Endothelial cell of umbilical vein (primary cell): Measurements from ENCODE around the gene CIB1. TPM values are rescaled to one million over a fixed set of nuclear protein-coding genes. Genes with fewer than 3 reads are reported as not detected.

Experiments
- BruUV-seq: library from RNA; stranded (reverse); fragments of 400-500 nt; replicated peaks from 2 replicates; lab custom pipeline; 2021; lab: Mats Ljungman, UMichigan
- CTCF ChIA-PET: fragments of 300-600, 350-600 bp; sonication (Branson Sonifier 250); formaldehyde crosslinking; loops from one replicate; lab custom pipeline; 2021; ENCODE audit warnings: antibody characterized with exemption, inconsistent platforms; lab: Charles Lee
- POLR2A ChIA-PET: fragments of 300-600, 350-600 bp; sonication (Branson Sonifier 250); formaldehyde crosslinking; loops from one replicate; lab custom pipeline; 2021; ENCODE audit warnings: antibody characterized with exemption, inconsistent platforms; lab: Charles Lee
- DNase-seq: peaks from one replicate; pipeline ENCODE4 v3.0.0-alpha.2; 2011; ENCODE audit warnings: low read depth, low spot score
- FAIRE-seq: peaks from 2 replicates; lab custom pipeline; 2011; peaks lifted over from hg19 to GRCh38; lab: Jason Lieb, UNC
- H2AFZ ChIP-seq: 2 replicates; pipeline ENCODE4 v1.6.0; 2012; ENCODE audit warnings: low read depth, low read length, control low read depth, inconsistent platforms
- H3K27ac ChIP-seq: 2 replicates; pipeline ENCODE4 v1.5.1; 2011; ENCODE audit warnings: low read depth, mild to moderate bottlenecking, control low read depth, low read length, moderate library complexity; ENCODE audit not compliant: insufficient read depth
- H3K27me3 ChIP-seq, 2 experiments: 2 replicates each; pipeline versions ENCODE4 v1.6.0 to v1.6.1; 2011; ENCODE audit warnings: low read length in 2 of 2, mixed read lengths in 1 of 2; ENCODE audit not compliant: control insufficient read depth in 2 of 2, insufficient read depth in 2 of 2
- H3K36me3 ChIP-seq, 2 experiments: 2 replicates in 1 of 2; 3 replicates in 1 of 2; pipeline ENCODE4 v1.5.1; 2011; ENCODE audit warnings: low read length in 2 of 2, mild to moderate bottlenecking in 1 of 2, moderate library complexity in 1 of 2; ENCODE audit not compliant: control insufficient read depth in 2 of 2, insufficient read depth in 2 of 2; ENCODE audit errors: extremely low read depth in 1 of 2
- H3K4me1 ChIP-seq: 3 replicates; pipeline ENCODE4 v1.5.1; 2011; ENCODE audit warnings: mild to moderate bottlenecking, low read length; ENCODE audit not compliant: control insufficient read depth, insufficient read depth; ENCODE audit errors: extremely low read depth
- H3K4me2 ChIP-seq: 2 replicates; pipeline ENCODE4 v1.6.1; 2011; ENCODE audit warnings: low read length, control low read depth, mixed read lengths; ENCODE audit not compliant: insufficient read depth
- H3K4me3 ChIP-seq, 3 experiments: fragments of 200-600 bp in 1 of 3; sonication (generic), shearing (Covaris generic) in 1 of 3; replicated peaks in 1 of 3; 2 replicates each; pipeline ENCODE4 v1.5.1; 2011 to 2016; ENCODE audit warnings: control low read depth in 3 of 3, low read length in 3 of 3, mild to moderate bottlenecking in 2 of 3, inconsistent platforms in 1 of 3, low read depth in 1 of 3, moderate library complexity in 1 of 3; ENCODE audit not compliant: insufficient read depth in 1 of 3
- H3K79me2 ChIP-seq: 2 replicates; pipeline ENCODE4 v1.6.0; 2012; ENCODE audit warnings: low read length, inconsistent platforms; ENCODE audit not compliant: control insufficient read depth, insufficient read depth
- H3K9ac ChIP-seq: replicated peaks from 2 replicates; pipeline ENCODE3; 2011; ENCODE audit warnings: low read length, control low read depth; ENCODE audit not compliant: insufficient read depth; ENCODE audit errors: extremely low read depth
- H3K9me1 ChIP-seq: replicated peaks from 3 replicates; pipeline ENCODE4 v1.6.0; 2011; ENCODE audit warnings: mild to moderate bottlenecking, low read length; ENCODE audit not compliant: control insufficient read depth, insufficient read depth; ENCODE audit errors: extremely low read depth
- H3K9me3 ChIP-seq: replicated peaks from 2 replicates; pipeline ENCODE4 v1.5.1; 2012; ENCODE audit warnings: low read length, inconsistent platforms; ENCODE audit not compliant: control insufficient read depth, insufficient read depth
- H4K20me1 ChIP-seq: replicated peaks from 2 replicates; pipeline ENCODE3; 2011; ENCODE audit warnings: mild to moderate bottlenecking, low read length; ENCODE audit not compliant: control insufficient read depth, insufficient read depth; ENCODE audit errors: extremely low read depth
- CTCF ChIP-seq, 2 donors: IDR thresholded peaks; 1 replicate in 1 of 2; 2 replicates in 1 of 2; pipeline ENCODE4 v1.5.1; 2011; ENCODE audit warnings: low read length in 2 of 2, mild to moderate bottlenecking in 2 of 2, moderate library complexity in 2 of 2, control low read depth in 1 of 2, inconsistent platforms in 1 of 2, low read depth in 1 of 2; ENCODE audit not compliant: insufficient read depth in 1 of 2; ENCODE audit errors: extremely low read depth in 1 of 2
- EZH2 ChIP-seq: IDR thresholded peaks from 2 replicates; pipeline ENCODE4 v1.6.1; 2012; ENCODE audit warnings: borderline replicate concordance, low read depth, mild to moderate bottlenecking, moderate library complexity, low read length, inconsistent platforms; ENCODE audit not compliant: severe bottlenecking
- FOS ChIP-seq: IDR thresholded peaks from 2 replicates; pipeline ENCODE4 v1.6.1; 2011; ENCODE audit warnings: mild to moderate bottlenecking, low read length, moderate library complexity, borderline replicate concordance; ENCODE audit not compliant: insufficient read depth
- GATA2 ChIP-seq: IDR thresholded peaks from 2 replicates; pipeline ENCODE4 v1.7.0; 2011; ENCODE audit warnings: low read depth, mild to moderate bottlenecking, moderate library complexity, mixed read lengths, low read length; ENCODE audit not compliant: insufficient read length, insufficient read depth
- JUN ChIP-seq: IDR thresholded peaks from 2 replicates; pipeline ENCODE4 v1.6.1; 2011; ENCODE audit warnings: borderline replicate concordance, low read depth; ENCODE audit not compliant: insufficient read length, insufficient read depth
- MAX ChIP-seq: IDR thresholded peaks from 2 replicates; pipeline ENCODE4 v1.6.1; 2011; ENCODE audit not compliant: insufficient read depth, insufficient read length
- MYC ChIP-seq: IDR thresholded peaks from one replicate; pipeline ENCODE4 v1.6.1; 2011; ENCODE audit warnings: mild to moderate bottlenecking, low read depth, low read length
- POLR2A ChIP-seq: IDR thresholded peaks from 2 replicates; pipeline ENCODE4 v1.6.1; 2012; ENCODE audit warnings: low read depth, mild to moderate bottlenecking, control low read depth, low read length
- POLR2AphosphoS5 ChIP-seq: IDR thresholded peaks from 2 replicates; pipeline ENCODE4 v1.6.1; 2012; ENCODE audit warnings: low read depth, mild to moderate bottlenecking, control low read depth, low read length, moderate library complexity; ENCODE audit not compliant: insufficient read depth
- dilution Hi-C: fragments of 300-500 bp; cut with MboI; formaldehyde crosslinking; loops from one replicate; pipeline ENCODE4 v1.15.0; 2019; ENCODE audit warnings: low sequenced_read_pairs; ENCODE audit not compliant: extremely low pct_ligation_motif_present
- intact Hi-C: fragments of 100-400 bp; cut with micrococcal nuclease; formaldehyde crosslinking; loops from one replicate; pipeline ENCODE4 v1.10.0; 2022
- polyA plus RNA-seq, 4 experiments: library from polyadenylated mRNA; depleted of rRNA in 3 of 4; stranded (reverse) in 3 of 4; unstranded in 1 of 4; fragments of >200 nt; gene quantifications; 2 replicates each; pipeline versions ENCODE4 v1.2.1 to v1.2.3, GENCODE V29; 2011 to 2012; ENCODE audit warnings: missing spikeins in 1 of 4
- total RNA-seq: library from RNA; stranded (reverse); gene quantifications from 2 replicates; pipeline ENCODE4 v1.2.3, GENCODE V29; 2021

The CIB1 gene
- total and polyA plus RNA-seq, 2 donors (not counting 3 experiments of a cell fraction or from before 2014, with no cell fraction given), result 58.3 to 105 TPM

GRCh38 chr15:90223441-90224165, 10.1 kb downstream of the CIB1 start:
- Histone ChIP-seq H3K27ac (no peak overlapping the region), H3K27me3 (no peaks in the 10 kb centered on the region), H3K4me3 (no peak overlapping the region), H2AFZ (no peak overlapping the region), H3K4me1 (no peaks in the 10 kb centered on the region), H3K9ac (no peak overlapping the region), H3K9me1 (no peaks in the 10 kb centered on the region), H3K4me2 (no peak overlapping the region), H3K9me3 (no peaks in the 10 kb centered on the region), H3K36me3 (peaks cover 0 to 3% of the 10 kb centered on the region in 2 experiments), H3K79me2 (no peaks in the 10 kb centered on the region), H4K20me1 (no peaks in the 10 kb centered on the region)
- no TSS peak for BruUV-seq
- intact Hi-C loops (no loop called here), dilution Hi-C loops (no loop called here)
- no peak for TF ChIP-seq MYC
- TF ChIP-seq MAX, result no peak
- no peak for TF ChIP-seq JUN
- no peak for TF ChIP-seq POLR2AphosphoS5
- TF ChIP-seq CTCF (IDR thresholded peaks at IDR 0.05; ENCODE audit: extremely low read depth in 1 of 2, insufficient read depth in 1 of 2, low read depth in 1 of 2, low read length in 2 of 2), result no peak
- TF ChIP-seq FOS, result no peak
- TF ChIP-seq EZH2, result no peak
- no peak for TF ChIP-seq GATA2
- TF ChIP-seq POLR2A, result no peak
- FAIRE-seq, result no peak
- ChIA-PET POLR2A (no interaction called here), CTCF (interaction anchor here (1.0 kb wide), 1 partner anchor 9 kb away, joined by 3 read pairs; no protein-coding TSS in a partner anchor)
- no peak for DNase-seq
